ENCODE results near the gene GIPC3.

GIPC3 gene

GRCh38 chr19:3638208-3639193, 53.2 kb downstream of the GIPC3 start:
- DNase-seq (ENCODE audit: low spot score), result no peak

DNA sequence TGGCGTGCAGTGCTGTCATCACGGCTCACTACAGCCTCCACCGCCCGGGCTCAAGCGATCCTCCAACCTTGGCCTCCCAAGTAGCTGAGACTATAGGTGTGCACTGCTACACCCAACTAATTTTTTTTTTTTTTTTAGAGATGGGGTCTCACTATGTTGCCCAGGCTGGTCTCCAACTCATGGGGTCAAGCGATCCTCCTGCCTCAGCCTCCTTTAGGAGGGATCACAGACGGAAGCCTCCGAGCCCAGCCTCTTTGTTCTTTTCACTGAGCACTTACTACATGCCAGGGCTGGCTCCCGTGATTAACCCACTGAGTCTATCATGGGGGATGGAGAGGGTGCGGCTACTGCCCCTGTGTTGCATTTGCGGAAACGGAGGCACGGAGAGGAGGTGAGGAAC, 54.2 kb downstream of the GIPC3 start:
- no peak for DNase-seq (ENCODE audit: low spot score)

- DNase-seq (ENCODE audit: low spot score), result no peak
Measured at GRCh38 chr19:3641515-3642269, 56.4 kb downstream of the GIPC3 start.

DNA sequence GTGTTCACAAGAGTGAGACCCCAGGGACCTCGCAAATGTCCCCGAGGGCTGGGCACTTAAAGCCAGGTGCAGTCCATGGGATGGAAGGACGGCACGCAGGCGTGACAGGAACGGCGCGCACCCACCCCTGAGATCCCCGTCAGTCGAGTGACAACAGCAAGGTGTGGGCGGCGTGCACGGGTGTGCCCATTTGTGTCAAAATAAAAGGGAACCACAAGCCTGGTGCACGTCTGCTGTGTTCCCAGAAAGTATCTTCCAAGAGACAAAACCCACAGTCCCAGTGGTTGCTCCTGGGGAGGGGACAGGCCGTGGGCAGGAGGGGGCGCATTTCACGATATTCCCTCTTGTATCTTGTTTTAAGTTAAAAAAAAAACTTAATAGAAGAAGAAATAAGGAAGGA, 57.0 kb downstream of the GIPC3 start:
- DNase-seq (ENCODE audit: low spot score), result no peak

Measured in pons (tissue), 1 donor.